Panc1 (cell line): Measurements from ENCODE around the gene PCK2.

Source experiments
- POLR2AphosphoS5 ChIP-seq: IDR thresholded peaks from 2 replicates; pipeline ENCODE4 v1.6.1; 2012; ENCODE audit warnings: mild to moderate bottlenecking, low read depth, low read length, moderate library complexity
- TF ChIP-seq, protein P1 (sequence below): fragments of 450-650 bp; IDR thresholded peaks from 2 replicates; pipeline ENCODE4 v1.5.1; 2017; ENCODE audit warnings: mild to moderate bottlenecking

DNA sequence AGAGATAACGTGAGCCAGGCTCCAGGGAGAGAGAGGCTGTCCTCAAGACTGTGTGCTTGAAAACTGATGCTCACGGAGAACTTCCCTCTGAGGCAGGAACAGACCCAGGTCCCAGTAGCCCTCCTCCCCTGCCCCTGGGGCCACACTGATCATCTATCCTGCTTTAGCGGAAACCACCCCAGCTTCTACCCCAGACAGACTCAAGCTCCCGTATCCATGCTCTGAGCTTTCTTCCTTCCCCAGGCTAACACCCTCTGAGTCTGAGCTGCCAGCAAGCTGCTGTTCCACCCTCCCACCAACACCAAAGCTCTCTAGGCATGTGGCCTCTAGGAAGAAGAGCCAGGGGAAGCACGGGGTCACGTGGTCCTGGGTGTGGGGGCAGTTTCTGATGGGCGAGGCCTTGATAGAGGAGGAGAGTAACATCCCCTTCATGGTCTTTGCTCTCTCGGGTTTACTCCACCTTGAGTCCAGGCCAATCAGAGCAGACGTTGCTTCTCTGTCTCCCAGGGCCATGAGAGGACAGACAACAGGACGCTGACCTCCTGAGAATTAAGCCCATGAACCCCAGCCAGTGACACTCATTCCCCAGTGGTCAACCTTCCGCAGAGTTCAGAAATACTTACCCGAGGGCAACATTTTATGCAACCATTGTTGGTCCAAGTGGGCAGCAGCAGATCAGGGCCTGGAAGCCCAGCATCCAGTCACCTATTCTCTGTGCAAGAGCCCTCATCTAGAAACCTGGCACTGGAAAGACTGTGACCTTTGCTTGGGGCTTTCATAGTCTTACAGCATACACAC lies 1.4 kb downstream of the PCK2 start:
- TF ChIP-seq, protein P1, sequence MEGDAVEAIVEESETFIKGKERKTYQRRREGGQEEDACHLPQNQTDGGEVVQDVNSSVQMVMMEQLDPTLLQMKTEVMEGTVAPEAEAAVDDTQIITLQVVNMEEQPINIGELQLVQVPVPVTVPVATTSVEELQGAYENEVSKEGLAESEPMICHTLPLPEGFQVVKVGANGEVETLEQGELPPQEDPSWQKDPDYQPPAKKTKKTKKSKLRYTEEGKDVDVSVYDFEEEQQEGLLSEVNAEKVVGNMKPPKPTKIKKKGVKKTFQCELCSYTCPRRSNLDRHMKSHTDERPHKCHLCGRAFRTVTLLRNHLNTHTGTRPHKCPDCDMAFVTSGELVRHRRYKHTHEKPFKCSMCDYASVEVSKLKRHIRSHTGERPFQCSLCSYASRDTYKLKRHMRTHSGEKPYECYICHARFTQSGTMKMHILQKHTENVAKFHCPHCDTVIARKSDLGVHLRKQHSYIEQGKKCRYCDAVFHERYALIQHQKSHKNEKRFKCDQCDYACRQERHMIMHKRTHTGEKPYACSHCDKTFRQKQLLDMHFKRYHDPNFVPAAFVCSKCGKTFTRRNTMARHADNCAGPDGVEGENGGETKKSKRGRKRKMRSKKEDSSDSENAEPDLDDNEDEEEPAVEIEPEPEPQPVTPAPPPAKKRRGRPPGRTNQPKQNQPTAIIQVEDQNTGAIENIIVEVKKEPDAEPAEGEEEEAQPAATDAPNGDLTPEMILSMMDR, result no peak
- no peak for TF ChIP-seq POLR2AphosphoS5
